Measurements from ENCODE around the gene CRTC1.

The CRTC1 gene

GRCh38 chr19:18754501-18754900, 71.0 kb downstream of the CRTC1 start:
- Histone ChIP-seq H3K27ac (ENCODE audit: insufficient read depth, low read length, poor library complexity, severe bottlenecking) (no peak overlapping the region), H3K9me3 (ENCODE audit: control insufficient read depth, low read length) (no peaks in the 10 kb centered on the region), H3K4me1 (ENCODE audit: control insufficient read depth, insufficient read depth, low read length, poor library complexity, severe bottlenecking) (no peaks in the 10 kb centered on the region), H3K36me3 (ENCODE audit: control insufficient read depth, insufficient read depth, low read length) (peaks cover 5% of the 10 kb centered on the region), H3K27me3 (replicated peaks; ENCODE audit: control insufficient read depth, insufficient read depth, low read length, poor library complexity, severe bottlenecking) (no peaks in the 10 kb centered on the region), H3K4me3 (ENCODE audit: insufficient read depth, low read depth, low read length, poor library complexity, severe bottlenecking) (no peak overlapping the region)
- no peak for DNase-seq

DNA sequence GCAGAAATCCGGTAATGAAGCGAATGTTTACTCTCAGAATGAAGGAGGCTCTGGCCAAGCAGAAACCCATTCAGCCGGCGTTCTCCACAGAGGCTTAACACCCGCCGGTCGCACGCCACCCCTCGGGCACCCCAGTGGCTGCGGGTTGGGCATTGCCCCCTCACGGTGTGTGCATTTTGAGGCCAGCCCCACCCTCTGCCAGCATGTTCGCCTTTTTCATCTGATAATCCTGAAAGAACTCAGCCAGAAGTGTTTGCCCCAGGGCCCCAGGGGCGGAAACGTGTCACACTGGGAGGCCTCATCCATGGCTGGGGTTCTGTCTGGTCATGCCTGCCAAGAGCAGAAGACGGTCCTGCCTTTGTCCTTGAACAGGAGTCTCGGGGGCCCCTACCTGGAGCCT, 73.4 kb downstream of the CRTC1 start:
- Histone ChIP-seq H3K4me3 (ENCODE audit: insufficient read depth, low read depth, low read length, poor library complexity, severe bottlenecking) (no peak overlapping the region), H3K9me3 (ENCODE audit: control insufficient read depth, low read length) (no peaks in the 10 kb centered on the region), H3K27me3 (replicated peaks; ENCODE audit: control insufficient read depth, insufficient read depth, low read length, poor library complexity, severe bottlenecking) (no peaks in the 10 kb centered on the region), H3K27ac (ENCODE audit: insufficient read depth, low read length, poor library complexity, severe bottlenecking) (no peak overlapping the region), H3K36me3 (ENCODE audit: control insufficient read depth, insufficient read depth, low read length) (no peaks in the 10 kb centered on the region), H3K4me1 (ENCODE audit: control insufficient read depth, insufficient read depth, low read length, poor library complexity, severe bottlenecking) (no peaks in the 10 kb centered on the region)
- DNase-seq, result no peak

DNA sequence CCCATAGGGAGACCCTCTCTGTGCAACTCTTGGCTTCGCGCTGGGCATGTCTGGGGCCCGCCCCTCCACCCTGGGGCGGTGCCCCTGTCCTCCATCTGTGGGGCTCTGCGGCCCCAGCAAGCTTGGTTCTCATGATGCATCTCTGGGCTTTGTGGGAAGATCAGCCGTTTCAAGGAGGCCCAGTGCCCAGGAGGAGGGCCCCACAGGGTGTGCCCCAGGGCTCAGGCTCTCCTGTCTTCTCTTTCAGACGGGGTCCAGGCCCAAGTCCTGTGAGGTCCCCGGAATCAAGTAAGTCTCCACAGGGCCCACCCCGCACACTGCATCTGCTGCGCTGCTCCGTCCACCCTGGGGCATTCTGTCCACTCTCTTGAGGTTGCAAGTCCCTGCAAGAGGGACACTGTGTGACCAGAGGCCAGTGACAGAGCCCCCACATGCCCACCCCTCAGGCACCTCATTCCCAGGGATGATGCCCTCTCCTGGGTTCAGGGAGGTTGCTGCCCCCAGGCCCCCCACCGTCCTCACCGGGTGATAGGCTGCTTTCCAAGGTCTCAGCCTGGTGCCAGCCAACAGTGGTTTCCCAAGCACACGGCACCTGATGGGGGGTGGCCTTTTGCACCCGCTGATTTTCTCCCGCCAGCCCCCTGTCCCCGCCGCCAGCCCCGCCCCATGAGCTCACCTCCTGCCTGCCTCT, 76.0 kb downstream of the CRTC1 start:
- DNase-seq, result no peak
- no peaks in the 10 kb centered on the region for H3K36me3 ChIP-seq (ENCODE audit: control insufficient read depth, insufficient read depth, low read length)
- H3K4me1 ChIP-seq (ENCODE audit: control insufficient read depth, insufficient read depth, low read length, poor library complexity, severe bottlenecking), result no peaks in the 10 kb centered on the region
- H3K4me3 ChIP-seq (ENCODE audit: insufficient read depth, low read depth, low read length, poor library complexity, severe bottlenecking), result no peak overlapping the region
- H3K9me3 ChIP-seq (ENCODE audit: control insufficient read depth, low read length), result no peaks in the 10 kb centered on the region
- H3K27ac ChIP-seq (ENCODE audit: insufficient read depth, low read length, poor library complexity, severe bottlenecking), result no peak overlapping the region
- H3K27me3 ChIP-seq (replicated peaks; ENCODE audit: control insufficient read depth, insufficient read depth, low read length, poor library complexity, severe bottlenecking), result no peaks in the 10 kb centered on the region

DNA sequence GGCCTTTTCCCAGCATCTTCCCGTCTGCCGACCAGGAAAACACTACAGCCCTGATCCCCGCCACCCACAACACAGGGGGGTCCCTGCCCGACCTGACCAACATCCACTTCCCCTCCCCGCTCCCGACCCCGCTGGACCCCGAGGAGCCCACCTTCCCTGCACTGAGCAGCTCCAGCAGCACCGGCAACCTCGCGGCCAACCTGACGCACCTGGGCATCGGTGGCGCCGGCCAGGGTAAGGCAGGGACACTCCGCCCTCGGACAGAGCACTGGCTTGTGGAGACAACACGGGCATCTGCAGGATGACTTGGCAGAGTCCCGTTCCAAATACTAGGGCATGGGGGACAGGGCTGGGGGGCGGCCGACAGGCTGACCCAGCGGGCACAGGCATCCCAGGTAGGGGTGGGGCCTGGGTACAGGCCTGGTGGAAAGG, 76.5 kb downstream of the CRTC1 start:
- Histone ChIP-seq H3K4me3 (ENCODE audit: insufficient read depth, low read depth, low read length, poor library complexity, severe bottlenecking) (no peak overlapping the region), H3K27me3 (replicated peaks; ENCODE audit: control insufficient read depth, insufficient read depth, low read length, poor library complexity, severe bottlenecking) (no peaks in the 10 kb centered on the region), H3K9me3 (ENCODE audit: control insufficient read depth, low read length) (no peaks in the 10 kb centered on the region), H3K4me1 (ENCODE audit: control insufficient read depth, insufficient read depth, low read length, poor library complexity, severe bottlenecking) (no peaks in the 10 kb centered on the region), H3K27ac (ENCODE audit: insufficient read depth, low read length, poor library complexity, severe bottlenecking) (no peak overlapping the region), H3K36me3 (ENCODE audit: control insufficient read depth, insufficient read depth, low read length) (no peaks in the 10 kb centered on the region)
- DNase-seq, result no peak

DNA sequence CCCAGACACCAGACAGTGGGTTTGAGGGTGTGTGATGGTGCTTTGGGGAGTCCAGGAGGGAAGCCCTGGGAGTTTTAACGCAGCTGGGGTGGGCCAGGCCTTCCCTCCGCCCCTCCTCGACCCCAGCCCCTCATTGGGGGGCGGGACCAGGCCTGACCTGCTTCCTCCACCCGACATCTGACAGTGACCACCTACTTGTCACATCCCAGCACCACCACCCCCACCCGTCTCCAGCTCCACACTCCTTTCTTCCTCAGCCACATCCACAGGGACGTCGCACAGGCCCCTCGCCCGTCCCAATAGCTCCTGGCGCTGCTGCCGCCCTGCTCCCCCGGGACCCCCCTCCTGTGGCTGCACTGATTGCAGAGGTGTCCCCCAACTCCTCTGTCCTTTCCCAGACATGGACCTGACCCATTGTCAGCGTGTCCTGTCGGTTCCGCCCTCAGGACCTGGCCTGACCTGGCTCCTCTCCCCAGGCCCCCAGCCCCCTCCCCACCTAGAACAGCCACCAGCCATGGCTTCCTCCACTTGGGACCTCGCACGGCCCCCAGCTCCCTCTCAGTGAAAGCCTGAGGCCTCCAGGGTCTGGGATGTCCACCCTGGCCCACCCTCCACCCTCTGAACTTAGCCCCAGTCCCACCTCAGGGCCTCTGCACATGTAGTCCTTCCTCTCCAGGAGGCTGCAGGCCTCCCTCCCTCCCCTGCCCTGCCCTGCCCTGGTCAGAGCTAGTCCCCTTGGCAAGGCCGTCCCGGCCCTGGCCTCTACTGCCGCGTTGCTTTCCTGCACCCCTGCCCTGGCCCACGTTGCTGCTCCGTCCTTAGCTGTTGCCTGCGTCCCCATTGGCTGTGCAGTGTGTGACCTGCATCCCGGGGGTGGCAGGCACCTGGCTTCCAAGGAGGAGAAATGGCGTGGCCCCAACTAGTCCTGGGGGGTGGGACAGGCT, 77.2 kb downstream of the CRTC1 start:
- Histone ChIP-seq H3K9me3 (ENCODE audit: control insufficient read depth, low read length) (no peaks in the 10 kb centered on the region), H3K4me1 (ENCODE audit: control insufficient read depth, insufficient read depth, low read length, poor library complexity, severe bottlenecking) (no peaks in the 10 kb centered on the region), H3K4me3 (ENCODE audit: insufficient read depth, low read depth, low read length, poor library complexity, severe bottlenecking) (no peak overlapping the region), H3K27me3 (replicated peaks; ENCODE audit: control insufficient read depth, insufficient read depth, low read length, poor library complexity, severe bottlenecking) (no peaks in the 10 kb centered on the region), H3K27ac (ENCODE audit: insufficient read depth, low read length, poor library complexity, severe bottlenecking) (no peak overlapping the region), H3K36me3 (ENCODE audit: control insufficient read depth, insufficient read depth, low read length) (no peaks in the 10 kb centered on the region)
- no peak for DNase-seq

DNA sequence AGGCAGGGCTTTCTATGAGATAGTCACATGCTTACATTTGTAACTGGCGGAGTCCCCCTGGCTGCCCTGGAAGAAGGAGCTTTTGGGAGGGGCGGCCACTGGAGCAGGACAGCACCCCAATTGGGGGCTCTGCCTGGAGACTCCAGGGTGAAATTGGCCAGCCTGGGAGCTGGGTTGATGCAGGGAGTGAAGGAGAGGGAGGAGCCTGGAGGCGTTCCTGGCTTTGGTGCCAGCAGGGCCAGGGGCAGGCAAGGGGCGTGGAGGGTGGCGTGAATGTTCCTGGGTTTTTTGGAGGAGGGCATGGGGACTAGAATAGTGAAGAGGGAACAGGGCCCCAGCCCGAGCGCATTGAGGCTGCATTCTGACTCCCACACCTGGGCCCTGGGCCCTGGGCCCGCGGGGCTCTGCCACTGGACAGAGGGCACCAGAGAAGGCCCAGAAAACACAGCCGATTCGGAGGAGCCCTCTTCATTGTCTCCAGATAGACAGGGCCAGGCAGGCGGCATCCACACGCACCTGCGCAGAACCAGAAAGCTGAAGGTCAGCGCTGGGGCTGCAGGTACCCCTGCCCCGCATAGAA, 78.1 kb downstream of the CRTC1 start:
- Histone ChIP-seq H3K4me1 (ENCODE audit: control insufficient read depth, insufficient read depth, low read length, poor library complexity, severe bottlenecking) (no peaks in the 10 kb centered on the region), H3K4me3 (ENCODE audit: insufficient read depth, low read depth, low read length, poor library complexity, severe bottlenecking) (no peak overlapping the region), H3K27ac (ENCODE audit: insufficient read depth, low read length, poor library complexity, severe bottlenecking) (no peak overlapping the region), H3K9me3 (ENCODE audit: control insufficient read depth, low read length) (no peaks in the 10 kb centered on the region), H3K36me3 (ENCODE audit: control insufficient read depth, insufficient read depth, low read length) (no peaks in the 10 kb centered on the region), H3K27me3 (replicated peaks; ENCODE audit: control insufficient read depth, insufficient read depth, low read length, poor library complexity, severe bottlenecking) (no peaks in the 10 kb centered on the region)
- DNase-seq, result no peak

DNA sequence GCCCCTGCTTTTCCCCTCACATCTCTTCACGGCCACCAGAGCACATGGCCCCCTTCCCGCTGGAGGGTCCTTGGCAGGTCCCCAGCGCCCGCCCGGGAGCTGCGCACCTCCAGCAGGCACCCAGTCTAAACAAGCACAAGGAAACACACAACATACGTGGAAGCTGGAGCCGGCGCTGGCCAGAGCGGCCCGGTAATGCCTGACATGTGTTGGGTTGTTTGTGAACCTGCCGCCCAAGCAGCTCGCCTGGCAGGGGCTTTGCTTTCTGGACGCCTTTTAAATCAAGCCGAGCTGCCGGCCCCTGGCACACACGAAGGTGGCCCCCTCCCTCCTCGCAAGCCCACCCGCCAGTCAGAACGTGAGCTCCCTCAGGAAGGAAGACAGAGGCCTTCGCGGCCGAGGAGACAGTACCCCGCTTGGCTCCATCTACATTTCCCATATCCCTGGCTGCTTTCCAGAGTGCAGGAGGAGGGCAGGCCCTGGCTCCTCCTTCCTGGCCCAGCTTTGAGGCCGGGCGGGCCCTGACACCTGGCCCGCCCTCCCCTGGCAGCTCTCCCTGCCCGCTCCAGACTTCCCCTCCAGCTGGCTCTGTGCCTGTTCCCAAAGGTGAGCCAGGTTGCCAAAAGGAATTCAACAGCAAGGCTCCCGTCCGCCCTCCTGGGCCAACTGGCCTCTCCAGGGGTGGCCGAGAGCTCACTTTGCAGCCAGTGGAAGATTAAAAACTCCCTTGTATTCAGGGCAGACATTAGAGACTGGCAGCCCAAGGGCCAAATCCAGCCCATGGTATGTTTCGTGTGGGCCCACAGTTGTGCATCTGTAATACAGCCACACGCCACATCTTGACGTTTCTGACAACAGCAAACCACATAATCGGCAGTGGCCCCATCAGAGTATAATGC, 78.9 kb downstream of the CRTC1 start:
- Histone ChIP-seq H3K36me3 (ENCODE audit: control insufficient read depth, insufficient read depth, low read length) (no peaks in the 10 kb centered on the region), H3K27ac (ENCODE audit: insufficient read depth, low read length, poor library complexity, severe bottlenecking) (no peak overlapping the region), H3K4me3 (ENCODE audit: insufficient read depth, low read depth, low read length, poor library complexity, severe bottlenecking) (no peak overlapping the region), H3K4me1 (ENCODE audit: control insufficient read depth, insufficient read depth, low read length, poor library complexity, severe bottlenecking) (no peaks in the 10 kb centered on the region), H3K27me3 (replicated peaks; ENCODE audit: control insufficient read depth, insufficient read depth, low read length, poor library complexity, severe bottlenecking) (no peaks in the 10 kb centered on the region), H3K9me3 (ENCODE audit: control insufficient read depth, low read length) (no peaks in the 10 kb centered on the region)
- no peak for DNase-seq

GRCh38 chr19:18763674-18764590, 80.5 kb downstream of the CRTC1 start:
- Histone ChIP-seq H3K9me3 (ENCODE audit: control insufficient read depth, low read length) (no peaks in the 10 kb centered on the region), H3K4me1 (ENCODE audit: control insufficient read depth, insufficient read depth, low read length, poor library complexity, severe bottlenecking) (no peaks in the 10 kb centered on the region), H3K4me3 (ENCODE audit: insufficient read depth, low read depth, low read length, poor library complexity, severe bottlenecking) (no peak overlapping the region), H3K36me3 (ENCODE audit: control insufficient read depth, insufficient read depth, low read length) (no peaks in the 10 kb centered on the region), H3K27me3 (replicated peaks; ENCODE audit: control insufficient read depth, insufficient read depth, low read length, poor library complexity, severe bottlenecking) (no peaks in the 10 kb centered on the region), H3K27ac (ENCODE audit: insufficient read depth, low read length, poor library complexity, severe bottlenecking) (no peak overlapping the region)
- DNase-seq, result no peak

DNA sequence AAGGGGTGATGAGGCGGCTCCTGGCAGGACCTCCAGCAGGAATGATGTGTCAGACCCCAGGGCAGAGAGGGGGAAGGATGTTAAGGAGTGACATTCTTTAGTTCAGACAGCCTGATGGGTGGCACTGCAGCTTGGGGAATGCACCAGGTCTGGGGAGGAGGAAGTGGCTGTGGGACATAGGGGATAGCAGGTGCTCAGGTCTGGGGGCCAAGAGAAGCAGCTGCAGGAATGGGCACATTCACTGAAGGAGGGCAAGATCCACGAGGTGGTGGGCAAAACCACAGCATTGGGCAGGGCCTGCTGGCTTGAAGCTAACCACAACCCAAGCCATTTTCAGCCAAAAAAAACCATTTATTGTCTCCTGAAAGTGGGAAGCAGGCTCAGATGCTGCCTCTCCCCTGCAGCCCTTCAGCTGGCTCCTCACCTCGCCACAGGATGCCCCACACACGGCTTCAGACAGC, 81.1 kb downstream of the CRTC1 start:
- no peak for DNase-seq
- Histone ChIP-seq H3K36me3 (ENCODE audit: control insufficient read depth, insufficient read depth, low read length) (no peaks in the 10 kb centered on the region), H3K27ac (ENCODE audit: insufficient read depth, low read length, poor library complexity, severe bottlenecking) (no peak overlapping the region), H3K4me1 (ENCODE audit: control insufficient read depth, insufficient read depth, low read length, poor library complexity, severe bottlenecking) (no peaks in the 10 kb centered on the region), H3K27me3 (replicated peaks; ENCODE audit: control insufficient read depth, insufficient read depth, low read length, poor library complexity, severe bottlenecking) (no peaks in the 10 kb centered on the region), H3K9me3 (ENCODE audit: control insufficient read depth, low read length) (no peaks in the 10 kb centered on the region), H3K4me3 (ENCODE audit: insufficient read depth, low read depth, low read length, poor library complexity, severe bottlenecking) (no peak overlapping the region)

Measured in effector memory CD4-positive, alpha-beta T cell (primary cell).